Transverse colon (tissue), 3 donors: Measurements from ENCODE around the gene VPS35.

Experiments
- POLR2A ChIP-seq: fragments of 450-650 bp; IDR thresholded peaks from one replicate; pipeline ENCODE4 v1.6.1; 2016; ENCODE audit warnings: antibody characterized with exemption, mild to moderate bottlenecking, moderate library complexity
- TF ChIP-seq, protein P1 (sequence below), 5 experiments: fragments of 200-600 bp in 3 of 5; fragments of 450-650 bp in 2 of 5; sonication (generic) in 3 of 5; IDR thresholded peaks; 1 replicate in 2 of 5; 2 replicates in 3 of 5; pipeline ENCODE4 v1.5.1; 2016 to 2017; ENCODE audit warnings: antibody characterized with exemption in 5 of 5, inconsistent platforms in 3 of 5, mild to moderate bottlenecking in 2 of 5, moderate library complexity in 1 of 5

DNA sequence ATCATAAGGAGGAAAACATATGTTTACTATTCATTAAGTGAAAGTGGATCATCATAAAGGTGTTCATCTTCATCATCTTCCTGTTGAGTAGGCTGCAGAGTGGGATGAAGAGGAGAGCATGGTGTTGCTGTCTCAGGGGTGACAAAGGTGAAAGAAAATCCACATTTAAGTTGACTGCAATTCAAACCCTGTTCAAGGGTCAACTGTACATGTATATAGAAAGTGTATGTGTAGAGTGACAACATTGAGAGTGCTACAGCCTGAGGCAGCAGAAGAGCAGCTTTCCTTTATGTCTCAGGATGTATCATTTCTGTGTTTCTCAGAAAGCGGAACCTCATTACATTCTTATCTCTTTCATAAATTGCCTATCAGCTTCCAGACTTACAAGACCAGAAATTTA, 17.7 kb upstream of the VPS35 start:
- TF ChIP-seq, protein P1, sequence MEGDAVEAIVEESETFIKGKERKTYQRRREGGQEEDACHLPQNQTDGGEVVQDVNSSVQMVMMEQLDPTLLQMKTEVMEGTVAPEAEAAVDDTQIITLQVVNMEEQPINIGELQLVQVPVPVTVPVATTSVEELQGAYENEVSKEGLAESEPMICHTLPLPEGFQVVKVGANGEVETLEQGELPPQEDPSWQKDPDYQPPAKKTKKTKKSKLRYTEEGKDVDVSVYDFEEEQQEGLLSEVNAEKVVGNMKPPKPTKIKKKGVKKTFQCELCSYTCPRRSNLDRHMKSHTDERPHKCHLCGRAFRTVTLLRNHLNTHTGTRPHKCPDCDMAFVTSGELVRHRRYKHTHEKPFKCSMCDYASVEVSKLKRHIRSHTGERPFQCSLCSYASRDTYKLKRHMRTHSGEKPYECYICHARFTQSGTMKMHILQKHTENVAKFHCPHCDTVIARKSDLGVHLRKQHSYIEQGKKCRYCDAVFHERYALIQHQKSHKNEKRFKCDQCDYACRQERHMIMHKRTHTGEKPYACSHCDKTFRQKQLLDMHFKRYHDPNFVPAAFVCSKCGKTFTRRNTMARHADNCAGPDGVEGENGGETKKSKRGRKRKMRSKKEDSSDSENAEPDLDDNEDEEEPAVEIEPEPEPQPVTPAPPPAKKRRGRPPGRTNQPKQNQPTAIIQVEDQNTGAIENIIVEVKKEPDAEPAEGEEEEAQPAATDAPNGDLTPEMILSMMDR (IDR thresholded peaks at IDR 0.05): no peak
- no peak for TF ChIP-seq POLR2A
